Osteoblast (primary cell): ENCODE measurements around the gene LCE1B. TPM values are rescaled to one million over a fixed set of nuclear protein-coding genes. Genes with fewer than 3 reads are reported as not detected.

Experiments used
- DNase-seq: peaks from one replicate; pipeline ENCODE4 v3.0.0; 2011; ENCODE audit warnings: low spot score, mixed read lengths; ENCODE audit not compliant: insufficient read length; ENCODE audit errors: missing footprints
- H2AFZ ChIP-seq: 2 replicates; pipeline ENCODE4 v1.6.0; 2011; ENCODE audit warnings: mild to moderate bottlenecking, low read length
- H3K27ac ChIP-seq: 2 replicates; pipeline ENCODE4 v1.5.1; 2011; ENCODE audit warnings: mild to moderate bottlenecking, low read depth, low read length, moderate library complexity
- H3K27me3 ChIP-seq: 2 replicates; pipeline ENCODE4 v1.6.0; 2012; ENCODE audit warnings: mild to moderate bottlenecking, control low read depth, inconsistent platforms, low read length, moderate library complexity; ENCODE audit not compliant: insufficient read depth
- H3K36me3 ChIP-seq: 2 replicates; pipeline ENCODE4 v1.5.1; 2011; ENCODE audit warnings: mild to moderate bottlenecking, low read length, control low read depth, moderate library complexity; ENCODE audit not compliant: insufficient read depth
- H3K4me1 ChIP-seq: 2 replicates; pipeline ENCODE4 v1.5.1; 2011; ENCODE audit warnings: mild to moderate bottlenecking, low read length, control low read depth, moderate library complexity; ENCODE audit not compliant: insufficient read depth
- H3K4me2 ChIP-seq: 2 replicates; pipeline ENCODE4 v1.6.0; 2011; ENCODE audit warnings: mild to moderate bottlenecking, low read length; ENCODE audit not compliant: insufficient read depth
- H3K4me3 ChIP-seq: fragments of 200-600 bp; sonication (generic); 3 replicates; pipeline ENCODE4 v1.5.1; 2012; ENCODE audit warnings: mild to moderate bottlenecking, low read length, inconsistent platforms; ENCODE audit not compliant: insufficient read depth
- H3K79me2 ChIP-seq: 2 replicates; pipeline ENCODE4 v1.6.0; 2012; ENCODE audit warnings: mild to moderate bottlenecking, low read length, control low read depth, inconsistent platforms; ENCODE audit not compliant: insufficient read depth
- H3K9me3 ChIP-seq: 2 replicates; pipeline ENCODE4 v1.5.1; 2011; ENCODE audit warnings: low read depth, low read length, control low read depth
- H4K20me1 ChIP-seq: 2 replicates; pipeline ENCODE4 v1.6.0; 2012; ENCODE audit warnings: mild to moderate bottlenecking, low read length, control low read depth; ENCODE audit not compliant: insufficient read depth
- CTCF ChIP-seq: IDR thresholded peaks from 2 replicates; pipeline ENCODE4 v1.5.1; 2011; ENCODE audit warnings: mild to moderate bottlenecking, low read depth, low read length, moderate library complexity; ENCODE audit errors: extremely low read depth
- total RNA-seq: library from RNA; depleted of rRNA; stranded (reverse); fragments of >200 nt; gene quantifications from 2 replicates; pipeline ENCODE4 v1.2.3, GENCODE V29; 2012

Gene LCE1B
- total RNA-seq, 1 donor, result not detected

- DNase-seq, result no peak
Observed at GRCh38 chr1:152786077-152786476, 25.7 kb upstream of the LCE1B start, which contains the start of gene LCE1E. Gene LCE1E, plus strand, starts transcription at chr1:152786257. Its CDS starts 1,043 bp downstream, at chr1:152787300.

GRCh38 chr1:152795686-152796085 is 16.1 kb upstream of the LCE1B start:
- Histone ChIP-seq H3K4me3 (no peak overlapping the region), H4K20me1 (no peaks in the 10 kb centered on the region), H3K4me1 (no peaks in the 10 kb centered on the region), H3K27ac (no peak overlapping the region), H3K4me2 (no peak overlapping the region), H2AFZ (no peak overlapping the region), H3K36me3 (no peaks in the 10 kb centered on the region), H3K27me3 (no peaks in the 10 kb centered on the region), H3K9me3 (no peaks in the 10 kb centered on the region), H3K79me2 (no peaks in the 10 kb centered on the region)
- DNase-seq, result no peak
- no peak for TF ChIP-seq CTCF

More at GRCh38 chr1:152786077-152786476, 25.7 kb upstream of the LCE1B start, which contains the start of gene LCE1E:
- H3K4me1 ChIP-seq, result no peaks in the 10 kb centered on the region
- no peaks in the 10 kb centered on the region for H3K27me3 ChIP-seq
- H2AFZ ChIP-seq, result no peak within 1 kb of the TSS
- H3K4me3 ChIP-seq, result no peak within 1 kb of the TSS
- no peaks in the 10 kb centered on the region for H3K79me2 ChIP-seq
- H3K9me3 ChIP-seq, result no peaks in the 10 kb centered on the region
- no peak within 1 kb of the TSS for H3K27ac ChIP-seq
- H3K36me3 ChIP-seq, result no peaks in the 10 kb centered on the region
- H4K20me1 ChIP-seq, result no peaks in the 10 kb centered on the region
- no peak for TF ChIP-seq CTCF
- no peak within 1 kb of the TSS for H3K4me2 ChIP-seq

- TF ChIP-seq CTCF, result no peak
Observed at GRCh38 chr1:152796421-152796820, 15.3 kb upstream of the LCE1B start, which contains the start of gene LCE1D. Gene LCE1D, plus strand, starts transcription at chr1:152796721. Its CDS starts 1,074 bp downstream, at chr1:152797795.

GRCh38 chr1:152801333-152801732 is 10.4 kb upstream of the LCE1B start:
- H3K4me3 ChIP-seq, result no peak overlapping the region
- H3K4me1 ChIP-seq, result no peaks in the 10 kb centered on the region
- no peaks in the 10 kb centered on the region for H3K27me3 ChIP-seq
- H4K20me1 ChIP-seq, result no peaks in the 10 kb centered on the region
- no peak overlapping the region for H3K4me2 ChIP-seq
- TF ChIP-seq CTCF, result no peak
- no peak overlapping the region for H3K27ac ChIP-seq
- no peaks in the 10 kb centered on the region for H3K36me3 ChIP-seq
- no peaks in the 10 kb centered on the region for H3K79me2 ChIP-seq
- no peak overlapping the region for H2AFZ ChIP-seq
- no peaks in the 10 kb centered on the region for H3K9me3 ChIP-seq
- no peak for DNase-seq

More at GRCh38 chr1:152796421-152796820, 15.3 kb upstream of the LCE1B start, which contains the start of gene LCE1D:
- H3K9me3 ChIP-seq, result no peaks in the 10 kb centered on the region
- H4K20me1 ChIP-seq, result no peaks in the 10 kb centered on the region
- no peaks in the 10 kb centered on the region for H3K36me3 ChIP-seq
- DNase-seq, result no peak
- H3K27ac ChIP-seq, result no peak within 1 kb of the TSS
- no peaks in the 10 kb centered on the region for H3K79me2 ChIP-seq
- H3K27me3 ChIP-seq, result no peaks in the 10 kb centered on the region
- H3K4me3 ChIP-seq, result no peak within 1 kb of the TSS
- H3K4me2 ChIP-seq, result no peak within 1 kb of the TSS
- no peak within 1 kb of the TSS for H2AFZ ChIP-seq
- H3K4me1 ChIP-seq, result no peaks in the 10 kb centered on the region
